NCI-H524 treated with DMSO at 0.1 percent for 48 hours (cell line): ENCODE measurements around the gene AOX1.
"Not testable (repeated sequence)": the region's sequence is repeated elsewhere in the genome, so short reads cannot be mapped to it uniquely, and the experiment has no call there.

Experiments
- DNase-seq: peaks from one replicate; lab custom pipeline; 2025; lab: John Stamatoyannopoulos, UW

AOX1 gene

GRCh38 chr2:200628461-200628860 is 42.6 kb downstream of the AOX1 start:
- not testable (repeated sequence) for DNase-seq

DNA sequence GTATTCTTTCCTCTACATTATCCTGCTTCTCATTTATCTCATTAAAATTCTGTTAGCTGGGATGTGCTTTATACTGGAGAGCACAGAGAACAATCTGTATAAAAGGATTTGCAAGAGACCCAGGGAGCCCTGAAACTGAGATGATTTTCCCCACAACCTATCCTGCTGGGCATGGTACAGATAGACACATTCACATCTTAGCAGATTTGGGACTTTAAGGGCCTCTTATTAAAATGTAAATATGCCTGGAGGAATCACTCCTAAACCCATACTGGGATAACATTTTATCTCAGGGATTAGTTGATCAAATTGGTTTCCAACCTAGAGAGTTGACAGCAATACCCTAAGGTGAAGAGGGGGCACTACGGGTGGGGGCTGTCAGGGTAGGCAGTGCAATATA is 45.5 kb downstream of the AOX1 start:
- no peak for DNase-seq

- DNase-seq = no peak
Measured at GRCh38 chr2:200634231-200634964, 48.6 kb downstream of the AOX1 start.

GRCh38 chr2:200635251-200635650 is 49.4 kb downstream of the AOX1 start:
- DNase-seq = no peak

GRCh38 chr2:200637901-200638300 is 52.1 kb downstream of the AOX1 start:
- DNase-seq = no peak

DNA sequence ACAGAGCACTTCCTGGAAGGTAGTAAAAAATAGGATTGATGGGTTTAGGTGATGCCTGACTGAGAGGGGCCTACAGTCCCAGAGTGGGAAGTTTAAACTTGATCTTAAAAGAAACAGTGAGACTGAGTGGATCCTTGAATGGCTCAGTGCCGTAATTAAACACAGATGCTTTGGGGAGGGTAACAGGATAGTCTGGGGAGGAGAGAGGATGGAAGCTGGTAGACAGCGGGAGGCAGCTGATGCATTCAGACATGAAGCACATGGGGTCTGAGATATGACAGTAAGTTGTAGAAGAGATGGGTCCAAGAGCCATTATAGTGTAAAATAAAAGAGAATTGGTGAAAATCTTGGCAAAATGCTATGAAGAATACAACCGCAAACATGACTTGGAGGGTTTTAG is 54.4 kb downstream of the AOX1 start:
- no peak for DNase-seq

DNA sequence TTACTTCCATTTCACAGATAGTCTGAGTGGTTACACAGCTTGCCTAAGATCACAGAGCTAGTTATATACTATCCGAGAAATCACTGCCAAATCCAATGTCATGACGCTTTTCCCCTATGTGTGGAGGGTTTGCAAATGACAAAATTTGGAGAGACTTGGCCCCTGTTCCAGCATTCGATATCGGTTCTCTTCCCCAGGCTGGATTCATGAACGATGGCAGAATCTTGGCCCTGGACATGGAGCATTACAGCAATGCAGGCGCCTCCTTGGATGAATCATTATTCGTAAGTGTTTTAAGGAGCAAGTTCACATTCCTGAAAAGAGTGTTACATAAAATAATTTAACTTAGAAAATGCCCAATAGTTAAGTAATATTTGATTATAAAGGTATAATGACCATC is 55.1 kb downstream of the AOX1 start:
- DNase-seq = no peak

DNA sequence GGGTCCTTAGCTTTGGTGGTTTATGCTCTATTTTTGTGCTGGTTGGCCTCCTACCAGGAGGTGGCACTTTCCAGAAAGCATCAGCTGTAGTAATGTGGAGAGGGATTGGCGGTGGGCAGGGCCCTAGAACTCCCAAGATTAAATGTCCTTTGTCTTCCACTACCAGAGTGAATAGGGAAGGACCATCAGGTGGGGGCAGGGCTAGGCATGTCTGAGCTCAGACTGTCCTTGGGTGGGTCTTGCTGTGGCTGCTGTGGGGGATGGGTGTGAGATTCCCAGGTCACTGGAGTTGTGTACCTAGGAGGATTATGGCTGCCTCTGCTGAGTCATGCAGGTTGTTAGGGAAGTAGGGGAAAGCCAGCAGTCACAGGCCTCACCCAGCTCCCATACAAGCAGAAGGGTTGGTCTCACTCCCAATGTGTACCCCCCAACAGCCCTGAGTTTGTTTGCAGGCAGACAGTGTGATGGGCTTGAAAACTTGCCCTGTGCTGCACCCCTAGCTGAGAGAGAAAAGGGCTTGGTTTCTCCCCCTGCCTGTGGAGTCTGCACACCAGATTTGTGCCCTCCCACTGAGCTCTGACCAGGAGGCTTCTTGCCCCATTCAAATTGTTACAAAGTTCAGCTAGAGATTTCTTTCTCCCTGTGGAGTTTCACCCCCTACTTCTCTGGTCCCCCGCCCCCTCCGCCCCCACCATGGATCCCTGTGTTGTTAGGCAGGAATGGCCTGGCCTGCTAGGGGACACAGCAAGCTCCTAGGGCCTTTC is 62.9 kb downstream of the AOX1 start:
- not testable (repeated sequence) for DNase-seq

GRCh38 chr2:200649724-200650123 is 63.9 kb downstream of the AOX1 start:
- no peak for DNase-seq

- no peak for DNase-seq
Measured at GRCh38 chr2:200650195-200650594, 64.4 kb downstream of the AOX1 start.

DNA sequence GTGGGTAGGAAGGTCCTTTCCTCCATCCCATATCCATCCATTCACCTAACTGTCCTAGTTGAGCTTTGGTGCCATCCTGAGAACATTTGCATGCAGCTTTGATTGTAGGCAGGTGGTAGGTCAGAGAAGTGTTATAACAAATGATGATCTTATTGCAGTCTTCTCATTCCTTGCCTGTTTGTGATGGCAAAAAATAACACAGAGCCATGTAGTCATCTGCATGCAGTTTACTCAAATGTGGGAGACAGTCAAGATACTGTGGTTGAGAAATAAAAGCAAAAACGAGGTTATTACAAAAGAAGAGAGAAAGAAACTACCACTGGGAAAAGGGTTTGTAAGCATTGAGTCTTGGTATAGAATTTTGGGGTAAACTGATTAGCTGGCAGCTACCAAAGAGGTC is 66.3 kb downstream of the AOX1 start:
- DNase-seq = no peak

DNA sequence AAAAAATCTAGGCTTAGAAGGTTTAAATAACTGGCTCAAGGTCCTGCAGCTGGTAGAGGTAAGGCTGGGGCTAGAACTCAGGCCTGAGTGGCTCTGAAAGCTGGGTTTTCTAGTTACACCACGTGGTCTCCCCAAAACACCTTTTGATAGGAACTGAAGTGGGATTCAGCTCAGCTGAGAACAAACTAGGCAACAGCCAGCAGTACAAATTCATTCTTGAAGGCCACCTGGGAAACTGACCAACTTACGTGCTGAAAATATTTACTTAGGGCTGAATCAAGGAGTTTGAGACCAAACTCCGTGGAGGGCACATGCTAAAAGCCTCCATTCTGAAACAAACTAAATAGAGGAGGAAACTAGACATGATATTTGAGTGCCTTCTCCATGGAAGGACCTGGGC is 67.2 kb downstream of the AOX1 start:
- DNase-seq = no peak

- DNase-seq = no peak
Measured at GRCh38 chr2:200654823-200655222, 69.0 kb downstream of the AOX1 start.

GRCh38 chr2:200655918-200656580 is 70.2 kb downstream of the AOX1 start:
- no peak for DNase-seq

DNA sequence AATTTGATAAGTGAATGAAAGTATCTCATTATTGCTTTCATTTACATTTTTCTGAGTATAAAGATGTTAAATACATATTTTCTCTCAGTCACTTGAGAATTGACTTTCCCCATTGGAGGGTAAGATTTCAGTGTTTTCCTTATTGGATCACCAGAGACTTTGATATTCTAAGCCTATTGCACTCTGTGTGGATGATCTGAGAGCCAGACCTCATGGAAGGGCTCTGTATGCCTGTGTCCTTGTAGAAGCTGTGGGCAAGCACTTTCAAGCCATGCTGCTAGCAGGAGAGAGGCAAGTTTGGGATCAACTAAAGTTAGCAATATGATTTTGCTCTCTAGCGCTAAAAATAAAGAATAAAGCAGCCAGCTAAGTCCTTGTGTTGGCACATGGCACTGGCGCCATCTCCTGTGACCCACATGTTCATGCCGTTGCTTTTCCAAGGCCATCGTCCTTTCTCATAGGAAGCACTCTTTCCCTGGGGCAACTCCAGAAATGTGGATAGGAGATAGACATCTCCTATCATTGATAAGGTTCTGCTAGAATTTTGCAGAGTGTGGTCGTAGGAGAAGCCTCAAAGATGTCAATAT is 72.6 kb downstream of the AOX1 start:
- no peak for DNase-seq

DNA sequence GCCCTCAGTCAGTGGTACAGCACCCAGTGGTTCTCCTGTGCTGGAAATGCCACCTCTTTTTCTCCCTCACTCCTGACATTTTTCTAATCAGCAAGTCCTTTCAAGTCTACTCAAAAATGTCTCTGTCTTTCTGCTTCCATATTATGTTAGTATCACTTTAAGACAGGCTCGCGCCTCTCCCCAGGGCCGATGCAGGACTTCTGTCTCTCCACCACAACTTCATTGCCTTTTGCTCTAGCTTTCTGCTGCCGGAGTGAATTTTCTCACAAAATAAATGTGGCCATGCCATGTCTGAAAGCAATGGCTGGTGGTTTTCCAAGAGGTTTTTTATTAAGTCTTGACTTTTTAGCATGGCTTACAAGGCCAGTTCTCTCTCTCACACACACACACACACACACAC is 73.6 kb downstream of the AOX1 start:
- DNase-seq = no peak

- DNase-seq = no peak
Measured at GRCh38 chr2:200661477-200661876, 75.7 kb downstream of the AOX1 start.

- DNase-seq = no peak
Measured at GRCh38 chr2:200662727-200663126, 76.9 kb downstream of the AOX1 start.

DNA sequence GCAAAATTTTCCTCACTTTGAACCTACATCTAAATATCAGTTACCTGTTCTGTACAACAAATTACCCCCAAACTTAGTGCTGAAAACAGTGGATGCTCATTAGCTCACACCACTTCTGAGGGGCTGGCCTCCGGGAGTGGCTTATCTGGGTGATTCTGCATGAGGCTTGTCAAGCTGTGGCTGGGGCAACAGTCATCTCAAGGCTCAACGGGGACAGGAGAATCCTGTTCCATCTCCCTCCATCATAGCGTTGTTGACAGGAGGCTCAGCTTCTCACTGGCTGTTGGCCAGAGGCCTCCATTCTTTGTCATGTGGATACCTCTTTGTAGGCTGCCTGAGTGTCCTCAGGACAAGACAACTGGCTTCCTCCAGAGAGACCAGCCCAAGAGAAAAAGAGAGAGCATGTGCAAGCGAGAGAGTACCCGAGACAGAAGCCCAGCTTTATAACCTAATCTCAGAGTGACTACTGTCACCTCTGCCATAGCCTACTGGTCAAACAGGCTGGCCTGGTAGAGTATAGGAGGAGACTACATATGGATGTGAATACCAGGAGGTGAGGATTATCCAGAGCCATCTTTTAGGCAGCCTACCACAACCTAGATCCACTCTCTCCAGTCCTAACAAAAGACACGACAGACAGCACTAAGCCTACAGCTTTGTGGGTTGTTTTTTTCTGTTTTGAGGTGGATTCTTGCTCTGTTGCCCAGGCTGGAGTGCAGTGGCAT is 79.1 kb downstream of the AOX1 start:
- DNase-seq = no peak

- DNase-seq = no peak
Measured at GRCh38 chr2:200665626-200666453, 80.0 kb downstream of the AOX1 start.

DNA sequence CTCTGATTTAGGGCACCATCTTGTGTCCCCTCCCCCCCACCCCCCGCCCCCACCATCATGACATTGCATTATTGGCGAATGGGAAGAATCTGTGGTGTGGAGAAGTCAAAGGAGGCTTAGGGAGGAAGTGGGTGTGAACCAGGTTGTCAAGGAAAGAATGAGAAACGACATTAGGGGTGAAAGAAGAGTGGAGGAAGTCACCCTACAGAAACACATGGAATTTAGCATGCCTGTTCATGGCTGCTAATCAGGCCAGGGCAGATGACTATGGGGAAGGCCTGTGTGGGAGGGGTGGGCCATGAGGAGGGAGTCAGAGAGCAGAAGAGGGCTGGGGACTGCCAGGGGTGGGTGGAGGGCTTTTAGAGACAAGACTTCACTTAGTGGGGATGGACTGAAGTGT is 81.6 kb downstream of the AOX1 start:
- no peak for DNase-seq
